ENCODE results near the gene CUBN.

CUBN gene

GRCh38 chr10:17129741-17130140 is at the start of gene CUBN:
Gene CUBN, minus strand, starts transcription at chr10:17129811. Its CDS starts 46 bp downstream, at chr10:17129765.
- no peak for DNase-seq (ENCODE audit: low read depth)

- DNase-seq (ENCODE audit: low read depth) = no peak
Measured at GRCh38 chr10:17179002-17179401, 49.4 kb upstream of the CUBN start.

DNA sequence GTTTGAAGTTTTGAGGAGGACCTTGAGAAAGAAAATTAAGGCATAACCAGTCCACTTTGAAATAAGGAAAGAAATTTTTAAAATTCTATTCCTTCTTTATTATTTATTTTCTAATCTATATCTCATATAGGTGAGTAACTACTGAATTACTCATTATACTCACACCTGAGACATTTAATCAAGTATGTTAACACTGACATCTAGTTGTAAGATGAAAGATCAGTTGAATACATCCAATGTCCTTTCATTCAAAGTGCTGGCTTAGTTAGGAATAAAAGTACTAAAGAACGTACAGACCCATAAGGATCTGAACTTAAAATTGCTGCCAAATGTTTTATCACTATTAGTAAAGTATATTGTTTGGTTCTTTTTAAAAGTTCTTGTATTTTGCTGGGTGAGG is 48.4 kb upstream of the CUBN start:
- DNase-seq (ENCODE audit: low read depth) = no peak

GRCh38 chr10:17177014-17177413 is 47.4 kb upstream of the CUBN start:
- DNase-seq (ENCODE audit: low read depth) = no peak

- DNase-seq (ENCODE audit: low read depth) = no peak
Measured at GRCh38 chr10:17176091-17176490, 46.5 kb upstream of the CUBN start.

- DNase-seq (ENCODE audit: low read depth) = peak; percentile 38
Measured at GRCh38 chr10:17175551-17175950, 45.9 kb upstream of the CUBN start.

- no peak for DNase-seq (ENCODE audit: low read depth)
Measured at GRCh38 chr10:17174626-17175025, 45.0 kb upstream of the CUBN start.

DNA sequence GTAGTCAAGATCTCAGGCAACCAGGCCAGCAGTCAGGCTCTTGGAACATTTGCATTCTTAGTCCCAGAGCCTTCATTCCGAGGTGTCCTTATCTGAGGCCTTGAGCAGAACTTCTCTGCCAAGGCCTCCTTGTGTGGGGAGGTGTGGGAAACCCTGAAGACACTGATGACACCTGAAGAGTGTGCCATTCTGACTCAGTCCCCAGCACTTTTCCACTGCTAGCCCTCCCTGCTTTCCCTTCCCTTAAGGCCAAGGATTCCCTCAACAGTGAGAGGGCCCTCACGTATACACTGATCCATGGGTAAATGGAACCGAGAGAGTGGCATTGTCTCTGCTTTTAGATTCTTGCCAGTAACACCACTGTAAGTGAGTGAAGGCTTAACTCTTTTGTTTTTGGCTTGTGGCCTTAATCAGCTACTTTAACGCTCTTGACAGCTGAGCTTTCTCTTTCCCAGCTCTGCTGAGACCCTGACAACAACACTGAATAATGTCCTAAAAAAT is 41.6 kb upstream of the CUBN start:
- DNase-seq (ENCODE audit: low read depth) = no peak

DNA sequence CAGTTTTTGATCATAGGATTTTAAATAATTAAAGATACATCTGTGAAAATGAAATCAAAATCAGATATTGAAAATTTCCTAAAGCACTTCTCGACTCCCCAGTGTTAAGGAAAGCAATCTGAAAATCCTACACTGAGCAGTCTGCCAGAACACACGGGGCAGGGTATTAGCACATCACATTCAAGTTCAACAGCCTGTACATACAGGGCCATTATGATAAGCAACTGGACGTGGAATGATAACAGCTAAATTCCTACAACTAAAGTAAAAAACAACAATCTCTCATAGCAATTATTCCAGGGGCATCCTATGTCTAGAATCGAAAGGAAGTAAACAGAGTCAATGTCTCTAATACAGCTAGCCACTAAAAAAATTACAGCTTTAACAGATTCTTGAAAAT is 40.2 kb upstream of the CUBN start:
- DNase-seq (ENCODE audit: low read depth) = no peak

DNA sequence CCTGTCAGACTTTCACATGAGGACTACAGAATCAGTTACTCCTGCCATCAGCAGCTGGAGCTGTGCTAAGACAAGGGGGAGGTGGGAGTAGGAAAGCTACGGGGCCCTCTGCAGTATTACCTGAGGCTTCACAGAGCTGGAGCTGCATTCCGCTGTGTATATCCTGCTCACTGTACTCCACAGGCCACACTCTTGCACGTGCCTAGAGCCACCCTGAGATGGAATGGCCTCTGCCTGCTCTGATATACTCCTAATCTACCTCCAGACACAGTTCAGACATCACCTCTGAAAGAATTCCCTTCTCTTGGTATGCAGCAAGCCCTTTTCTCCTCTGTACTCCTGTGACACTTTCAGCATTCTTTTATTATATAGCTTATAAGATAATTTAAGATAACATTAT is 37.1 kb upstream of the CUBN start:
- no peak for DNase-seq (ENCODE audit: low read depth)

DNA sequence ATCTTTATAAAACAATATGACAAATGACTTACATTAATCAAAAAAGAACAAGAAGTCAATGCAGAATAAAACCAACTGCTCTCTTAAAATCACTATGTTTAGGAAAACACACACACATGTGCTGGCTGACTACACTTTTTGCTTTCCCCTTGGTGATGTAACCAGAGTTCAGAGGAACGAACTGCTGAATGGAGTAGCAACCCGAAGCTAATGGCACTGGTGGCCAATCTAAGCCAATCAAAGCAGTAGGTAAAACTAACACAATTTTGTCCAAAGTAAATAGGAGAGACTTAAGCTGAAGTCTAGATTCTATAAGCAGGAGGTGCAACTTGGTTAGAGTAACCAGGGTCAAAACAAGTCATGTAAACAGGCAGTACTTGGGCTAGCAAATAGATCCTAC is 33.2 kb upstream of the CUBN start:
- DNase-seq (ENCODE audit: low read depth) = no peak

DNA sequence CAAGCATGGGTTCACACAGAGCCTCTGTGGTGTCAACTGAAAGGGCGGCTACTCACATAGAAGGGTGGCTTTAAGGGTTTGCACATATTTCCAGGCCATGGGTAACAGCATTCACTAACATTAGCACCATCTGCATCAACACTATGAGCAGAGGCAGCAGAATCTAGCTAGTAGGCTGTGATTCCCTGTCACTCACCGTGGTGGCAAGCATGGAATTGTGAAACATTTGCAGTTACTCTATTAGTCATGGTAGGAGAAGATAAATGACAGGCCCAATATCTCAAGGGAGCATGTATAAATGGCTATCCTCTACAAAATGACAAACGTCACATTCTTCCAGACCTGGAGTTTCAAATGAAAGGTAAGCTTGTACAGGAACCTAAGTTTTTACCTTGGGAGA is 32.2 kb upstream of the CUBN start:
- DNase-seq (ENCODE audit: low read depth) = no peak

DNA sequence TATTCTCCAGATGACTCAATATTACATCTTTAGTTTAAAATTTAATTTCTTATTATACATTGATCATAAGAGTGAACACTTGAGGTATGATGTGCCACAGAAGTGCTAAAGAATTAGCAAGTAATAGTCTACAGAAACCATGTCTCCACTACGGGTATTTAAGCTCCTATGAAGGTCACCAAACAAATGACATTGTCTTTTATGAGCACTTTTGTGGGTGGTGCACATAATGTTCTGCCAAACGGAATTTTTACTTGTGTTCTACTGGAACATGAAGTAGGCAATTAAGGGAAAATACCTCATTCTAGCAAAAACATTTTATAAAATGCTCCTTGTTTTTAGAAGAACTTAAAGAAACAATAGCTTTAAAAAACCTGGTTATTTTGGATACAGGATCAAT is 27.4 kb upstream of the CUBN start:
- DNase-seq (ENCODE audit: low read depth) = no peak

DNA sequence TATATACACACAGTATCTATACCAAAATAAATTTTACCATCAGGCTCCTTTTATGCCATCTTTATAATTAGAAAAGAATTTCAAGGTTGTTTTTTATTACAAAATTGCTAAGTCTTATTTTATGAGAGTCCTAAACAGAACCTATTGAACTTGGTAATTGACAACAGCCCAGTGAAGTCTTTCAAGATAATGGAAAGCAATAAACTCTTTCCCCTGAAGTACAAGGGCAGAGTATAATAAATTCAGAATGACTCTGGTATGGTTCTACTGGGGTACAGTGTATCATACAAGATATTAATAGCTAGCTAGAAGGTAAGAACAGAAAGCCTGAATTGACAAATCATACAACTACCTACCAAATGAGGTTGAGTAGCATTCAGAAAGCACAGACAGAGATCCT is 26.2 kb upstream of the CUBN start:
- no peak for DNase-seq (ENCODE audit: low read depth)

DNA sequence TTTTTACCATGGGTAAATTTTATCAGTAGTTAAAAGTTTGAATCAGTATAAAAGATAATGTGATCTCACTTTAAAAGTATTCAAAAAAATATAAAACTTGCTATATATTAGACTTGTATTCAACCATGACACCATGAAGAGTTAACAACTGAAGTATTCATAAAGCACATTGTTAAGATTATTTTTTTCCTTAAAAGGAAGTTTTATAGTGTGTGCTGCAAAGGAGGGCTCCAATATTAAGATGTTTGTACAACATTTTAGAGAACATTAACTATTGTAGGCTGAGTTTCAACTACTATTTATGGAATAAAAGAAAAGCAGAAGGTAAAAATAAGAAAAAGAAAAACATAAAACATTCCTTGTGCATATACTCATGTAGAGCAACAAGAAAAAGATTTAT is 24.5 kb upstream of the CUBN start:
- DNase-seq (ENCODE audit: low read depth) = no peak

DNA sequence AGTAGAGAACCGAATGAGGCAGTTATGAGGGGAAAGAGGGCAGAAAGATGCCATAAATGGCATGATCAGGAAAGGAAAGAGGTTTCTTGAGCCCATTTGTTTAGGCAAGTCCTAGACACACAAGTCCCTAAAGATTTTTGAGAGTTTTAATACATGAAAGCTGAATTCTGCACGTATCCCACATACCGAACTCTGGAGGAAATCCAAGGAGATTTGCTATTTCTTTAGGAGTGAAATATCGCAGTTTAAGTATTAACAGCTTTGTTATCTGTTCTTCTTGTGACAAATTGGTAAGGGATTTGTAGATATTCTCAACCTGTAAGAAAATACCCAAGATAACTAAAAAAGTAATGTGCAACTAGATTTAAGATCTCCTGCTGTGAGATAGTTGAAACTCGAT is 23.7 kb upstream of the CUBN start:
- DNase-seq (ENCODE audit: low read depth) = no peak

GRCh38 chr10:17151716-17152115 is 22.1 kb upstream of the CUBN start:
- DNase-seq (ENCODE audit: low read depth) = no peak

DNA sequence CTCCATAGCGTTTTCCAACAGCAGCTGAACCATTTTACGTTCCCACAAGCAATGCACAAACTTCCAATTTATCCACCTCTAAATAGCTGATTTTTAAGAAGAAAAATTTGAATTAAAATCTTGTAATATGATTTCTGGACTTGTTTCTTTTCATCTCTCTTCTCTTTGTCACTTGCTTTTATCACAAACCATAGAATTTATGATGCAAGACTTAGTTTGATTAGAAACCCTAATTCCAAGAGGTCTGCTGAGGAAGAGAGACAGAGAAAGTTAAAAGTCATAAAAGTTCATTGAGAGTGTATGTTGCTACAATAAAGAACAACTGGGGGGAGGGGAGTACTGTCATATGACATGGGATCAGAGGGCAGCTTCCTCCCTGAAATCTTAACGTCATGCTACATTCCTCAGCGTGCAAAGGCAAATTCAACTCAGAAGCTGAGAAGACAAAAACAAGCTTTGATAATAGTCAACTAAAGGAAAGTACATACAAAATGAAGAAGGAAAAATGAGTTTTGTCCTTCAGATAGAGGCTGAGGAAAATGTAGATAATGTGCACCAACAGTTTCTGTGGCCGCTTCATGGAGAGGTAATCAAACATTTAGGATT is 18.4 kb upstream of the CUBN start:
- DNase-seq (ENCODE audit: low read depth) = no peak

GRCh38 chr10:17146892-17147291 is 17.3 kb upstream of the CUBN start:
- DNase-seq (ENCODE audit: low read depth) = no peak

- DNase-seq (ENCODE audit: low read depth) = no peak
Measured at GRCh38 chr10:17145239-17145638, 15.6 kb upstream of the CUBN start.

- no peak for DNase-seq (ENCODE audit: low read depth)
Measured at GRCh38 chr10:17144757-17145156, 15.1 kb upstream of the CUBN start.

DNA sequence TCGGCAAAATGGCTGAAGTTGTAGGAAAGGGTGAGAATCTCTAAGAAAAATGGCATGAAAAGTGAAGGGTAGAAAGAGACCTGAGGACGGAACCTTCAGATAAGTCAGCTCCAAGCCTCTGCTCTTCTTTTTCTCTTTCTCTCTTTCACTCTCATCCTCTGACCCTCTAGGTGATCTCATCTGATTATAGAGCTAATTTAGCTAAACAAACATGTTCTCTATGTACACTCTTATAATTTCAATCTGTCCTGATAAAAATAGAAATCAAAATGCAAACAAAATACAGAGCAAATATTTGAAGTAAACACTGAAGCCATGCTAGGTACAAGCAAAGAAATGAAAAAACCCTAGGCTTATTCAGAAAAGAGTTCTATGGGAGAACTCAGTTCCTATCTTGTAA is 14.4 kb upstream of the CUBN start:
- DNase-seq (ENCODE audit: low read depth) = no peak

DNA sequence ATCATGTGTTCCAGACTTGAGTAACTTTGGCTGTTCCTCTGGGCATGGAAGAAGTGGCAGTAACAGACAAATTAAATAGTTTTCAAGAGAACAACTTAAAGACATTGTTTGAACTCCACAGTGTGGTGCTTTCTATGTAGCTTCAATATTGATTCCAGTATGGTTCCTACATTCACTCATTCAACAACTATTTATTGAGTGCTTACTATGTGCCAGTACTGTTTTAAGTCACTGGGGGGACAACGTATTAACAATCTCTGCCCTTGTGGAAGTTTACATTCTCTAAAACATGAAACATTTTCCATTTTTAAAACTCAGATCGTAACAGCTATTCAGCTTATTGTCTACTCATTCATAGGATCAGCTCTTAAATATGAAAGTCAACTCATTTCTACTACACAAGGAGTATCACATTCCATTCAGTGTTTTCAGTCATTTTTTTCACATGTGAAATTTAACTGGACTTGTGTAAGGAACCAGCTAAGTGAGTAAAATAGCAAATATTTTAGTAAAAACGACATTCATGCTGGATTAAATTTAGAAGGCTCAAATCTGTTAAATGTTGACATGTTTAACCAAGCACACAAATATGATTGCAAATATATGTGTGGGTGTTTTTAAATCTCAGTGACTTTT is 13.6 kb upstream of the CUBN start:
- no peak for DNase-seq (ENCODE audit: low read depth)
